K562 (cell line): Measurements from ENCODE around the gene RBPJL. TPM values are rescaled to one million over a fixed set of nuclear protein-coding genes. Genes with fewer than 3 reads are reported as not detected.

ENCODE experiments used
- CTBP1 ChIP-seq: fragments of 450-650 bp; IDR thresholded peaks from 2 replicates; pipeline ENCODE4 v1.6.1; 2016; ENCODE audit warnings: borderline replicate concordance
- CXXC5 ChIP-seq: fragments of 250-450 bp; sonication (Bioruptor Pico); IDR thresholded peaks from 2 replicates; pipeline ENCODE4 v1.8.0; 2022; ENCODE audit warnings: inconsistent platforms, mild to moderate bottlenecking, moderate library complexity
- GABPB2 ChIP-seq: fragments of 250-450 bp; sonication (Bioruptor Pico); conservative IDR thresholded peaks from 2 replicates; pipeline ENCODE4 v1.5.1; 2021; ENCODE audit warnings: mild to moderate bottlenecking
- JUND ChIP-seq, 2 experiments: IDR thresholded peaks; 2 replicates in 1 of 2; 3 replicates in 1 of 2; pipeline ENCODE4 v1.6.1; 2011; ENCODE audit warnings: borderline replicate concordance in 2 of 2, low read depth in 2 of 2, low read length in 2 of 2, improper control_type of control experiment in 1 of 2, missing biosample characterization in 1 of 2, missing genetic modification characterization in 1 of 2, missing genetic modification reagents in 1 of 2
- MYC ChIP-seq, 2 experiments: fragments of 250-450 bp in 1 of 2; sonication (Bioruptor Pico) in 1 of 2; IDR thresholded peaks; 2 replicates each; pipeline versions ENCODE4 v1.5.1 to v1.6.1; 2012 to 2021; ENCODE audit warnings: low read depth in 2 of 2, borderline replicate concordance in 1 of 2, improper control_type of control experiment in 1 of 2, low read length in 1 of 2, mild to moderate bottlenecking in 1 of 2, moderate library complexity in 1 of 2
- RAD51 ChIP-seq: fragments of 450-650 bp; IDR thresholded peaks from 2 replicates; pipeline ENCODE4 v1.7.1; 2016; ENCODE audit warnings: low read depth, mild to moderate bottlenecking, borderline replicate concordance
- RB1 ChIP-seq: fragments of 450-650 bp; IDR thresholded peaks from 2 replicates; pipeline ENCODE4 v1.6.1; 2017; ENCODE audit warnings: low read depth, mild to moderate bottlenecking
- RBM25 ChIP-seq: fragments of 200-400 bp; formaldehyde crosslinking; IDR thresholded peaks from 2 replicates; pipeline ENCODE4 v1.6.1; 2018; ENCODE audit warnings: low read length, low read depth, moderate library complexity; ENCODE audit not compliant: severe bottlenecking
- RCOR1 ChIP-seq, 2 experiments: IDR thresholded peaks; 2 replicates each; pipeline ENCODE4 v1.6.1; 2012; ENCODE audit warnings: low read depth in 2 of 2, low read length in 2 of 2, borderline replicate concordance in 1 of 2, improper control_type of control experiment in 1 of 2
- SPI1 ChIP-seq: IDR thresholded peaks from 2 replicates; pipeline ENCODE4 v1.6.1; 2011; ENCODE audit warnings: low read depth, low read length, control low read depth, borderline replicate concordance
- ZFPM2 ChIP-seq: fragments of 250-450 bp; sonication (Bioruptor Pico); IDR thresholded peaks from 2 replicates; pipeline ENCODE4 v1.5.1; 2022; ENCODE audit warnings: mild to moderate bottlenecking
- ZNF143 ChIP-seq: sonication (generic); formaldehyde crosslinking; IDR thresholded peaks from 2 replicates; pipeline ENCODE4 v1.9.0; 2022; ENCODE audit warnings: mild to moderate bottlenecking, missing genetic modification reagents
- ZNF717 ChIP-seq: fragments of 250-450 bp; sonication (Bioruptor Pico); IDR thresholded peaks from 2 replicates; pipeline ENCODE4 v1.5.0; 2021
- ZSCAN29 ChIP-seq: fragments of 450-650 bp; IDR thresholded peaks from 2 replicates; pipeline ENCODE4 v1.6.1; 2017
- polyA plus RNA-seq, 8 experiments: library from polyadenylated mRNA; depleted of rRNA in 4 of 8; stranded (reverse) in 5 of 8; unstranded in 3 of 8; fragments of >200 nt; fragmentation: Nextera tagmentation in 2 of 8; fragmentation: Illumina TruSeq in 1 of 8; extraction: Ambion mirVana in 2 of 8; extraction: Trizol in 1 of 8; gene quantifications; 2 replicates each; pipeline versions ENCODE4 v1.2.1 to v1.2.3, GENCODE V29; 2011 to 2014; ENCODE audit warnings: inconsistent platforms in 1 of 8, missing spikeins in 1 of 8
- total RNA-seq, 7 experiments: library from RNA; depleted of rRNA in 6 of 7; stranded (reverse); fragments of >200 nt in 6 of 7; fragmentation: Illumina TruSeq in 2 of 7; extraction: Trizol in 2 of 7; gene quantifications; 2 replicates each; pipeline versions ENCODE4 v1.2.1 to v1.2.3, GENCODE V29; 2011 to 2021; ENCODE audit warnings: low replicate concordance in 1 of 7
- TF ChIP-seq, protein P1 (sequence below): sonication (generic); formaldehyde crosslinking; IDR thresholded peaks from 2 replicates; pipeline ENCODE4 v1.8.0; 2022; ENCODE audit warnings: mild to moderate bottlenecking, low read depth, missing genetic modification reagents
- TF ChIP-seq, protein P2 (sequence below): sonication (generic); formaldehyde crosslinking; IDR thresholded peaks from 2 replicates; pipeline ENCODE4 v1.8.0; 2022; ENCODE audit warnings: missing genetic modification reagents, mild to moderate bottlenecking, moderate library complexity, borderline replicate concordance
- TF ChIP-seq, protein P3 (sequence below): fragments of 450-650 bp; formaldehyde crosslinking; IDR thresholded peaks from 2 replicates; pipeline ENCODE4 v1.4.0; 2020; ENCODE audit warnings: mild to moderate bottlenecking, moderate library complexity
- TF ChIP-seq, protein P4 (sequence below): sonication (generic); formaldehyde crosslinking; IDR thresholded peaks from 2 replicates; pipeline ENCODE4 v1.8.0; 2023; ENCODE audit warnings: missing genetic modification reagents, mild to moderate bottlenecking, borderline replicate concordance

The RBPJL gene
- total and polyA plus RNA-seq, 9 of the 15 experiments (the other 6 are each of a cell fraction or from before 2014, with no cell fraction given) = not detected

DNA sequence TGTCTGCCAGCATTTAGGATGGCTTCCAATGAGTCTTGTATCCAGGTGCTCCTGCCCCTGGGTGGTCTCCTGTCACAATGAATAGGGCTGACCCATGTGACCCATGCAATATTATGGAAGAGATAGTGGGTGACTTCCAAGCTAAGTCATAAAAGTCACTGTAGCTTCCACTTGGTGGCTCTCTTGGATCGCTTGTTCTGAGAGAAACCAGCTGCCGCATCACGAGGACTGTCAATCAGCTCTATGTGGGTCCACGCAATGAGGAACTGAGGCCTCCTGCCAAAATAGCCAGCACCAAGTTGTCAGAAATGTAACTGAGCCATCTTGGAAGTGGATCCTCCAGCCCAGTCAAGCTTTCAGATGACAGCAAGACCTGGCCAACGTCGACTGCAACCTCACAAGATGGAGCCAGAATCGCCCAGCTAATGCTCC lies 16.3 kb downstream of the RBPJL start (continued):
- TF ChIP-seq, protein P1, sequence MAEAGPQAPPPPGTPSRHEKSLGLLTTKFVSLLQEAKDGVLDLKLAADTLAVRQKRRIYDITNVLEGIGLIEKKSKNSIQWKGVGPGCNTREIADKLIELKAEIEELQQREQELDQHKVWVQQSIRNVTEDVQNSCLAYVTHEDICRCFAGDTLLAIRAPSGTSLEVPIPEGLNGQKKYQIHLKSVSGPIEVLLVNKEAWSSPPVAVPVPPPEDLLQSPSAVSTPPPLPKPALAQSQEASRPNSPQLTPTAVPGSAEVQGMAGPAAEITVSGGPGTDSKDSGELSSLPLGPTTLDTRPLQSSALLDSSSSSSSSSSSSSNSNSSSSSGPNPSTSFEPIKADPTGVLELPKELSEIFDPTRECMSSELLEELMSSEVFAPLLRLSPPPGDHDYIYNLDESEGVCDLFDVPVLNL (CRISPR knock-in tag) = no peak
- peak; percentile 86 for TF ChIP-seq SPI1
- no peak for TF ChIP-seq ZNF143
- TF ChIP-seq MYC (IDR thresholded peaks at IDR 0.05; ENCODE audit: low read depth, low read length) = peak; percentile 67
- no peak for TF ChIP-seq MYC (CRISPR knock-in tag; IDR thresholded peaks at IDR 0.05; ENCODE audit: borderline replicate concordance, low read depth)
- TF ChIP-seq, protein P2, sequence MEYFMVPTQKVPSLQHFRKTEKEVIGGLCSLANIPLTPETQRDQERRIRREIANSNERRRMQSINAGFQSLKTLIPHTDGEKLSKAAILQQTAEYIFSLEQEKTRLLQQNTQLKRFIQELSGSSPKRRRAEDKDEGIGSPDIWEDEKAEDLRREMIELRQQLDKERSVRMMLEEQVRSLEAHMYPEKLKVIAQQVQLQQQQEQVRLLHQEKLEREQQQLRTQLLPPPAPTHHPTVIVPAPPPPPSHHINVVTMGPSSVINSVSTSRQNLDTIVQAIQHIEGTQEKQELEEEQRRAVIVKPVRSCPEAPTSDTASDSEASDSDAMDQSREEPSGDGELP (CRISPR knock-in tag) = peak; percentile 83
- peak; percentile 61 for TF ChIP-seq RAD51
- TF ChIP-seq, protein P3, sequence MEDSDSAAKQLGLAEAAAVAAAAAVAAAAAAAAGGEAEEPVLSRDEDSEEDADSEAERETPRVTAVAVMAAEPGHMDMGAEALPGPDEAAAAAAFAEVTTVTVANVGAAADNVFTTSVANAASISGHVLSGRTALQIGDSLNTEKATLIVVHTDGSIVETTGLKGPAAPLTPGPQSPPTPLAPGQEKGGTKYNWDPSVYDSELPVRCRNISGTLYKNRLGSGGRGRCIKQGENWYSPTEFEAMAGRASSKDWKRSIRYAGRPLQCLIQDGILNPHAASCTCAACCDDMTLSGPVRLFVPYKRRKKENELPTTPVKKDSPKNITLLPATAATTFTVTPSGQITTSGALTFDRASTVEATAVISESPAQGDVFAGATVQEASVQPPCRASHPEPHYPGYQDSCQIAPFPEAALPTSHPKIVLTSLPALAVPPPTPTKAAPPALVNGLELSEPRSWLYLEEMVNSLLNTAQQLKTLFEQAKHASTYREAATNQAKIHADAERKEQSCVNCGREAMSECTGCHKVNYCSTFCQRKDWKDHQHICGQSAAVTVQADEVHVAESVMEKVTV (CRISPR knock-in tag) = peak; percentile 93
- no peak for TF ChIP-seq GABPB2 (CRISPR knock-in tag)
- TF ChIP-seq JUND (IDR thresholded peaks at IDR 0.05; ENCODE audit: borderline replicate concordance, low read depth, low read length) = peak; percentile 61; the same call in 1 of the 2 replicates
- peak; percentile 59; the same call in 2 of the 3 replicates for TF ChIP-seq JUND (tag; IDR thresholded peaks at IDR 0.05; ENCODE audit: borderline replicate concordance, low read depth, low read length)
- peak; percentile 65 for TF ChIP-seq CXXC5 (CRISPR knock-in tag)
- TF ChIP-seq ZSCAN29 = no peak
- peak in 1 of 2 experiments; percentile 54; a peak in 1 of 4 replicates for TF ChIP-seq RCOR1 (IDR thresholded peaks at IDR 0.05; ENCODE audit: borderline replicate concordance in 1 of 2, low read depth in 2 of 2, low read length in 2 of 2)
- TF ChIP-seq, protein P4, sequence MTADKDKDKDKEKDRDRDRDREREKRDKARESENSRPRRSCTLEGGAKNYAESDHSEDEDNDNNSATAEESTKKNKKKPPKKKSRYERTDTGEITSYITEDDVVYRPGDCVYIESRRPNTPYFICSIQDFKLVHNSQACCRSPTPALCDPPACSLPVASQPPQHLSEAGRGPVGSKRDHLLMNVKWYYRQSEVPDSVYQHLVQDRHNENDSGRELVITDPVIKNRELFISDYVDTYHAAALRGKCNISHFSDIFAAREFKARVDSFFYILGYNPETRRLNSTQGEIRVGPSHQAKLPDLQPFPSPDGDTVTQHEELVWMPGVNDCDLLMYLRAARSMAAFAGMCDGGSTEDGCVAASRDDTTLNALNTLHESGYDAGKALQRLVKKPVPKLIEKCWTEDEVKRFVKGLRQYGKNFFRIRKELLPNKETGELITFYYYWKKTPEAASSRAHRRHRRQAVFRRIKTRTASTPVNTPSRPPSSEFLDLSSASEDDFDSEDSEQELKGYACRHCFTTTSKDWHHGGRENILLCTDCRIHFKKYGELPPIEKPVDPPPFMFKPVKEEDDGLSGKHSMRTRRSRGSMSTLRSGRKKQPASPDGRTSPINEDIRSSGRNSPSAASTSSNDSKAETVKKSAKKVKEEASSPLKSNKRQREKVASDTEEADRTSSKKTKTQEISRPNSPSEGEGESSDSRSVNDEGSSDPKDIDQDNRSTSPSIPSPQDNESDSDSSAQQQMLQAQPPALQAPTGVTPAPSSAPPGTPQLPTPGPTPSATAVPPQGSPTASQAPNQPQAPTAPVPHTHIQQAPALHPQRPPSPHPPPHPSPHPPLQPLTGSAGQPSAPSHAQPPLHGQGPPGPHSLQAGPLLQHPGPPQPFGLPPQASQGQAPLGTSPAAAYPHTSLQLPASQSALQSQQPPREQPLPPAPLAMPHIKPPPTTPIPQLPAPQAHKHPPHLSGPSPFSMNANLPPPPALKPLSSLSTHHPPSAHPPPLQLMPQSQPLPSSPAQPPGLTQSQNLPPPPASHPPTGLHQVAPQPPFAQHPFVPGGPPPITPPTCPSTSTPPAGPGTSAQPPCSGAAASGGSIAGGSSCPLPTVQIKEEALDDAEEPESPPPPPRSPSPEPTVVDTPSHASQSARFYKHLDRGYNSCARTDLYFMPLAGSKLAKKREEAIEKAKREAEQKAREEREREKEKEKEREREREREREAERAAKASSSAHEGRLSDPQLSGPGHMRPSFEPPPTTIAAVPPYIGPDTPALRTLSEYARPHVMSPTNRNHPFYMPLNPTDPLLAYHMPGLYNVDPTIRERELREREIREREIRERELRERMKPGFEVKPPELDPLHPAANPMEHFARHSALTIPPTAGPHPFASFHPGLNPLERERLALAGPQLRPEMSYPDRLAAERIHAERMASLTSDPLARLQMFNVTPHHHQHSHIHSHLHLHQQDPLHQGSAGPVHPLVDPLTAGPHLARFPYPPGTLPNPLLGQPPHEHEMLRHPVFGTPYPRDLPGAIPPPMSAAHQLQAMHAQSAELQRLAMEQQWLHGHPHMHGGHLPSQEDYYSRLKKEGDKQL (CRISPR knock-in tag) = no peak
- TF ChIP-seq CTBP1 = peak; percentile 80; the same call in 1 of the 2 replicates
- no peak for TF ChIP-seq ZNF717 (CRISPR knock-in tag)
- TF ChIP-seq RBM25 = no peak
- TF ChIP-seq RB1 = peak; percentile 32; the same call in 1 of the 2 replicates
- TF ChIP-seq ZFPM2 = no peak
